ENCODE measurements around the gene ATP6V0A4. TPM values are rescaled to one million over a fixed set of nuclear protein-coding genes. Genes with fewer than 3 reads are reported as not detected.

ATP6V0A4 gene
- total RNA-seq, 4 donors from 2014 or later = not detected

- TF ChIP-seq EP300 (IDR thresholded peaks at IDR 0.05; ENCODE audit: low read depth) = no peak
- TF ChIP-seq CTCF (IDR thresholded peaks at IDR 0.05) = no peak
- no peak for TF ChIP-seq POLR2A (IDR thresholded peaks at IDR 0.05)
- no peak for TF ChIP-seq POLR2AphosphoS5 (IDR thresholded peaks at IDR 0.05)
- no peak for DNase-seq
- Histone ChIP-seq H3K4me3 (no peak overlapping the region), H3K36me3 (no peaks in the 10 kb centered on the region), H3K27ac (no peak overlapping the region), H3K9me3 (no peaks in the 10 kb centered on the region), H3K4me1 (no peaks in the 10 kb centered on the region), H3K27me3 (no peaks in the 10 kb centered on the region)
- in situ Hi-C loops (cut with MboI; ENCODE audit: low pct_ligation_motif_present in 1 of 4, low pct_unique_long_range_greater_than_20kb in 1 of 4, low sequenced_read_pairs in 3 of 4) (no loop called here), intact Hi-C loops (cut with DNase I; ENCODE audit: low total_unique reads) (no loop called here)
- WGBS, 2 donors (ENCODE audit: low coverage in 1 of 2) = 47% methylated on average over 1 of the region's 1 CpG; no CpG with 5 or more reads in 1 of the 2 donors
Measured at GRCh38 chr7:138804618-138805017, 6.6 kb upstream of the ATP6V0A4 start.

GRCh38 chr7:138802706-138803105 is 4.7 kb upstream of the ATP6V0A4 start:
- no peaks in the 10 kb centered on the region for H3K36me3 ChIP-seq
- no peak overlapping the region for H3K4me3 ChIP-seq
- no peak for DNase-seq
- H3K4me1 ChIP-seq = no peaks in the 10 kb centered on the region
- no peaks in the 10 kb centered on the region for H3K9me3 ChIP-seq
- 94 to 98% methylated on average over 10 to 18 of the region's 18 CpGs for WGBS, 2 donors (ENCODE audit: low coverage in 1 of 2)
- H3K27me3 ChIP-seq = no peaks in the 10 kb centered on the region
- in situ Hi-C loops (cut with MboI; ENCODE audit: low pct_ligation_motif_present in 1 of 4, low pct_unique_long_range_greater_than_20kb in 1 of 4, low sequenced_read_pairs in 3 of 4) = no loop called here
- intact Hi-C loops (cut with DNase I; ENCODE audit: low total_unique reads) = no loop called here
- H3K27ac ChIP-seq = no peak overlapping the region
- TF ChIP-seq POLR2AphosphoS5 (IDR thresholded peaks at IDR 0.05) (no peak), CTCF (IDR thresholded peaks at IDR 0.05) (no peak), EP300 (IDR thresholded peaks at IDR 0.05; ENCODE audit: low read depth) (no peak), POLR2A (IDR thresholded peaks at IDR 0.05) (no peak)

- in situ Hi-C loops (cut with MboI; ENCODE audit: low pct_ligation_motif_present in 1 of 4, low pct_unique_long_range_greater_than_20kb in 1 of 4, low sequenced_read_pairs in 3 of 4) = no loop called here
- Histone ChIP-seq H3K4me3 (no peak overlapping the region), H3K27me3 (no peaks in the 10 kb centered on the region), H3K36me3 (no peaks in the 10 kb centered on the region), H3K4me1 (no peaks in the 10 kb centered on the region), H3K27ac (no peak overlapping the region), H3K9me3 (no peaks in the 10 kb centered on the region)
- WGBS, 2 donors (ENCODE audit: low coverage in 1 of 2) = 93% methylated on average over 3 of the region's 3 CpGs; no CpG with 5 or more reads in 1 of the 2 donors
- no peak for DNase-seq
- TF ChIP-seq CTCF (IDR thresholded peaks at IDR 0.05) (no peak), EP300 (IDR thresholded peaks at IDR 0.05; ENCODE audit: low read depth) (no peak)
- intact Hi-C loops (cut with DNase I; ENCODE audit: low total_unique reads) = no loop called here
Measured at GRCh38 chr7:138801256-138801655, 3.3 kb upstream of the ATP6V0A4 start.

- Histone ChIP-seq H3K4me3 (no peak overlapping the region), H3K9me3 (no peaks in the 10 kb centered on the region), H3K36me3 (no peaks in the 10 kb centered on the region), H3K27me3 (no peaks in the 10 kb centered on the region), H3K27ac (no peak overlapping the region), H3K4me1 (no peaks in the 10 kb centered on the region)
- TF ChIP-seq POLR2AphosphoS5 (IDR thresholded peaks at IDR 0.05) (no peak), CTCF (IDR thresholded peaks at IDR 0.05) (no peak), POLR2A (IDR thresholded peaks at IDR 0.05) (no peak), EP300 (IDR thresholded peaks at IDR 0.05; ENCODE audit: low read depth) (no peak)
- WGBS, 2 donors (ENCODE audit: low coverage in 1 of 2) = 61 to 64% methylated on average over 6 to 7 of the region's 7 CpGs
- DNase-seq = no peak
- in situ Hi-C loops (cut with MboI; ENCODE audit: low pct_ligation_motif_present in 1 of 4, low pct_unique_long_range_greater_than_20kb in 1 of 4, low sequenced_read_pairs in 3 of 4) = no loop called here
- intact Hi-C loops (cut with DNase I; ENCODE audit: low total_unique reads) = no loop called here
Measured at GRCh38 chr7:138799336-138800000, 1.5 kb upstream of the ATP6V0A4 start.
